HG03066 (cell line): ENCODE data around the gene POLL.

ENCODE experiments used
- ATAC-seq: cut with Tn5 transposase; IDR thresholded peaks from one replicate; pipeline ENCODE4 v1.9.1; 2021; ENCODE audit warnings: low read depth; ENCODE audit not compliant: unreplicated experiment

The POLL gene

DNA sequence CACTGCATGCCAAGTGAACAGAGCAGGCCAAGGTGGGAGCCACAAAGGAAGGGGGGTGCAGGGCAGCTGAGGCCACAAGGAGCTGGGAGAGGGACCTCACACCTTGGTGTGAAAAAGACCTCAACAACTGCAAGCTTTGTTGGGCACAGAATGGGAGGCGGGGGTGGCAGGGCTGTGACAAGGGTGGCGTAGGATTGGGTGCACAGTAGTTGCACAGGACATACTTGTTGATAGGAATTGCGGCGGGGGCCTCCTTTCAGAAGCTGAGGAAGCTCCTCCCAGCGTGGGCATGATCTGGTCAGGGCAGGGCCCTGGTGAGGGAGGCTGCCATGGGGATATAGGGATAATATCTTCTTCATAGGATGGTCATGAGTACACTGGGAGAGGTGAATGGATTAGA, 25.8 kb downstream of the POLL start:
- ATAC-seq, result no peak

DNA sequence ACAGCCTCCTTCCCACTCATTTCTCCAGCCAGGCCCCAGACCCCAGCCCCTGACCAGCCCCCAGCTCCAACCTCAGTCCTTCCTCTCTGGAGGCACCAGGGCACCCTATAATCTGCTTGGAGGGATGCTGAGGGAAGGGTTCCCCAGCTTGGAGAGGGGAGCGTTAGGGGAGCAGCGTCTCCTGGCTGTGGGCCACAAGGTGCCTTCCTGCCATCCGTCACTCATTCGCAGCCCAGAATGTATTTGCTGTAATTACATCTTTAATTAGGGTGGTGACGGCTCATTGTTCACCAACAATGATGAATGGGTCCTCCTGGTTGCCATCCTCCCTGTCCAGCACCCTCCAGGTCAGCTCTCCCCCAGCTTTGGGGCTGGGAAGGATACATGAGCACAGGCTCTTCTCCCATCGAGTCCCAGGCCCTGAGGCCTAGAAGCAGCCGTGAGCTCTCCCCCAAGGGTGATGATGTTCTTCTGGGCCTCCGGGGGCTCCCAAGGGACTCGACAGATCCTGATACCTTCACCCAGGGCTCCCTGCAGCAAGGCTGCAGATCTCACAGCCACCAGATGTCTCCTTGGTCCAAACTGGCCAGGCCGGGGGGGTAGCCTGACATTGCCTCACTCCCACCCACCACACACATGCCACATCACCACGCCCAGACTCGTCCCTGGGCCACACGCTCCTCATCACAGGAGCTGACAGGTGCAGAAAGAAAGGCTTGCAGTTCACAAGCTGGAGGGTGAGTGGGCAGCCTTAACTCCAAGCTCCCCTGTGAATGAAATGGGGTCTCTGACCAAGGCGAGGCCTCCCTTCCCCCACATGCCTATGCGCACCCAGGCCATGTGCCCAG, 26.8 kb downstream of the POLL start:
- ATAC-seq, result no peak

DNA sequence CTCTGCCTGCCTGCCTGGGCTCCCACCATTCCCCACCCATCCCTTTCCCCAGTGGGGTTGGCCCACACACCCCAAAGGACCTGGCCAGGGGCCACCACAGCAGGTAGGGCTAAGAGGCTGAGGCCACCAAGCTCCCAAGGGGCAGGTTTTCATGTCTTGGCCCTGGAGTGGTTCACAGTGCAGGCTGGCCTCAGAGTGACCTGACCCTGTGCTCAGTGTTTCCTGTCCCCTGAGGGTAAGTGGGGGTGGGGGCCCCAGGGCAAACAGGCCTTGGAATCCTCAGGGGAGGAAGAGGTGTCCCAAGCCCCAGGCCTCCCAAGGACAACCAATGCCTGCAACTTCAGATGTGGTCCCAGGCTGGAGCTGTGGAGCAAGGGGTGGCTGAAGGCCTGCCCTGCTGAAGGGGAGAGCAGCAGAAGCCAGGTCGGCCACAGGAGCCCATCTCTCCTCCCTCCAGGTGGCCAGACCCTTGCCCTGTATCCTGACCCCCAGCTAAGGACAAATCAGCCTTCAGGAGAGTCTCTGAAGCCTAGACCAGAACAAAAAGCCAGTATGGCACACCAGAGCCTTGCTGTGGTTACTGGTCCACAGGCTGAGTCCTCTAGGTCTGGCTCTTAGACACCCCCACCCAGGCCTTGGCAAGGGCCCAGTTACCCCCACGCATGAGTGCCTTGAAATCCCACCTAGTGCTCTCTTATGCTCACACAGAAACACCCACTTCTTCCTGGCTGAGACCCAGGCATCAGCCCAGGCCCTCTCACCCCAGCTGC, 27.6 kb downstream of the POLL start:
- ATAC-seq, result no peak

DNA sequence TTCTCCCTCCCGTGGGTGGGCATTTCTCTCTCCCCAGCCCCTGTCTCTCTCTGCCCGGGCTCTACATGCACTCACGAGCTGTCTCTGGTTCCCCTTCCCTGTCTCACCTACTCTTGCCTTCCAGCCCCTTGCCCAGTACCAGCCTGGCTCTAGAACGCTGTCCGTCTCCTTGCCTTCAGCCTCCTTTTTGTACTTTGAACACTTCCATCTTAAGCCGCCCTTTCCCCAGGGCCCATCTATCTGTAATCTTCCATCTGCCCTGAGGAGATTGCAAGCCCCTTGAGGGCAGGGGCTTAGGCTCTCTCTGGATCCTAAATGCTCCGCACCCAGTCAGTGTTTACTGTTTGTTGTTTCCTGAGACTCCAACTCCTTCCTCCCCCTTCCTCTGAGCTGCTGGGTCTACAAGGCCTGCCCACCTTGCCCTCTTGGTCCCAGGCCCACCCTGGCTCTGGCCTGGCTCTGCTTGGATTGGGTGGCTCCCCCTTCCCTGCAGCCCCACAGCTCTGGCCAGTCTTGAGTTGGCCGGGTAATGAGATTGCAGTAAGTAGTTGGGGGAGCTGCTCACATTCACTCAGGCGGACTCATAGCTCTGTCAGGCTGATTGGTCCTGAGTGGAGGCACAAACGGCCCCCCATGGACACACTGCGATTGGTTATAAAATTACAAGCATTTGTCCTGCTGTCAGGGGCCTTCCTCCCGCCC, 28.3 kb downstream of the POLL start:
- ATAC-seq, result no peak

DNA sequence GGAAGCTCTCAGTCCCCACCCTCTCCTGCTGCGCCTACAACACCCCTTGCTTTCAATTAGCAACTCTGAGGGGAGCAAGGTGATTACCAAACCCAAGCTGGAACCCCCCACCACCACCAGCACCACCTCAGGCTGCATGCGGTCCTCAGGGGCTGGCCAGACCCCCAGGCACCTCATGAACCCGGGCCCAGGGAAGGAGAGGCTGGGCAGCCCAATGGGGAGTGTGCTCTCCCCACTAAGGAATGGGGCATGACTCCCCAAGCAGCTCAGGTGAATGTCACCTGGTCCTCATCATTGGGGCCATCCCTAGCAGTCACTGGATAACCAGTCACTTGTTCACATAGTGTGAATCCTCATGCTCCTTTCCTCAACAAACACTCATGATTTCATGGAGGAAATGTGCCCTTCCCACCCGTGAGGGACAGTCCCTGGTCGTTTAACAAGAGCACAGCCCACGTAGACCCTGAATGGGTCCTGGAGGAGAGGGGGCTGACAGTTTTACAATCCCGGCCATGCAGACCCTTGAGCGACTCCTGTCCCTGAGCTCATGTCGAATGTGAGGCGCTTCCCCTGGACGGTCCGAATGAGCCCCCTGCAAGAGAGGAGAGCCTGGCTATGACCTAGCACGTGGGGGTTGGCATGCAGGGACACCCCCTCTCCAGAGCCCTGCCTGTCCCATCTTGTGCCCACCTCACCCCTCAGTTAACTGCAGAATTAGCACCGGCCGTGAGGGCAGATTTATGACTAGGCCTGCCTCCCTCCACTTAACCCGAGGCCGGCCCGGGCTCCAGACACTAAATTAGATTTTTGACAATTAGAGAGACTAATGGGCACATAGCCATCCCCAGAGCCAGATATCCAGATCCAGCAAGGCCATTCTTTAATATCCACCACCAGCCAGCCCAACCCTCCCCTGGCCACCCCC, 29.1 kb downstream of the POLL start:
- ATAC-seq, result no peak

DNA sequence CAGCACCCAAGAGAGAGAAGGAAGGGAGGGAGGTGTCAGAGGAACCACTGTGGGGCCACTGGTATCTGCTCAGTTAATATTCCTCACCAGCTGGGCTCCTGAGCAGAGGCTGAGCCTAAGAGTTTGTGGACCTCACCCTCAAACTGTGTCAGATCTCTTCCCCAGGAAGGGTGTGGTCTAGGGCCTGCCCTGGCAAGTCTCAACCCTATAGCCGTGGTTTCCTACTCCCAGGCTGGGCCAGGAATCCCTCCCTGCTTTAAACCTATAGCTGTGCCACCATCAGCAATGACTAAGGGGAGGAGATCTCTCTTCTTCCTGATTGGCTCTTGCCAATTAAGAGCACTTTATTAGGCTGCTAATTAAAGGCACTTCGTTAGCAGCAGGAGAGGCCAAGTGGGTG, 29.9 kb downstream of the POLL start:
- no peak for ATAC-seq

DNA sequence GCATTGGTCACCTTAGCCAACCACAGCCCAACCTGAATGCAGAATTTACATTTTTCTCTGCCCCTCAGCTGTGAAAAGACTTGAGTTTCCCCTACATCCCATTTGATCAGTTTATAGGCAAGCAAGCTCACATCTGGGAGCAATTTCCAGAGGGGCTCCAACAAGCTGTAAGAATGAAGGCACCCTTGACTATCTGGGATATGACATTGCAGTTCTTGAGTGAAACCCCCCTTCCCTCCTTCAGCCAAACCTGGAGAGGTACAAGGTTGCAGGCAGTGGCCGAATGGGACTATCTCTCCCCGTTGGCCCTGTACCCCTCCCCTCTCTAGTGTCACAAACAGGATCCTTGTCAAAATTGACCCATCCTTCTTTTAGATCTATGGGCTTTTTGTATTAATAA, 30.5 kb downstream of the POLL start:
- ATAC-seq, result no peak

DNA sequence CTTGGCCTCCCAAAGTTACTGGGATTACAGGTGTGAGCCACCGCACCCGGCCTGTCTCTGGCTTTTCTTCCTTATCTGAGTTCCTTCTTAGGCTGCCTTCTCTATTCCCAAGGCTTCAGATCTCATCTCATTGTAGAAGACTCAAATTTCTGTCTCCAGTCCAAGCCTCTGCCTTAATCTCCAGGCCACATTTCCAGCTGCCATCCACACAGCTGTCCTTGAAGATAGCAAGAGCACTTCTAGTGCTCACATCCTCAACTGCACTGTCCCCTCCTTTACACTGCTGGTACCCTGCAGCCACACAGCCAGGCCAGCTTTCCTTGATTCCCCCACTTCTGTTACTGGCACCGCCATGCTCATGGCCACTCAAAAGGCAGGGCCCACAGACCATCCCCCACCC, 35.6 kb downstream of the POLL start:
- no peak for ATAC-seq

DNA sequence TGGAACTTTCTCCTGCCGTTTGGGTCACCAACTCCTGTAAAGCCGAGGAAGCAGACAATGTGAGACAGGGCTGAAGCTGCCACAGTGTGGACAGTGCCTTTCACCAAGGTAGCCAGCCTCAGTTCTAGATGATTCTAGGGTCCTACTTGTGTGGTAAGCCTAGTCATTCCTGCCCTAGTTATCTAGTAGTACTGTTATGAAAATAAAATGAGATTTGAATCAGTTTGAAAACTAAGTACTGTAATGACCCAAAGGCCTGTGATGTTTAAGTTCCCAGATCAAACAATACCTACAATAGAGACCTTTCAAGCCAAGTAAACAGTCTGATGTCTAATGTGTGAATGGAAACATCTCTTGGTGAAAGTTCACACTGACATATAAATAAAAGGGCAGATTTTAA, 37.1 kb downstream of the POLL start:
- no peak for ATAC-seq

DNA sequence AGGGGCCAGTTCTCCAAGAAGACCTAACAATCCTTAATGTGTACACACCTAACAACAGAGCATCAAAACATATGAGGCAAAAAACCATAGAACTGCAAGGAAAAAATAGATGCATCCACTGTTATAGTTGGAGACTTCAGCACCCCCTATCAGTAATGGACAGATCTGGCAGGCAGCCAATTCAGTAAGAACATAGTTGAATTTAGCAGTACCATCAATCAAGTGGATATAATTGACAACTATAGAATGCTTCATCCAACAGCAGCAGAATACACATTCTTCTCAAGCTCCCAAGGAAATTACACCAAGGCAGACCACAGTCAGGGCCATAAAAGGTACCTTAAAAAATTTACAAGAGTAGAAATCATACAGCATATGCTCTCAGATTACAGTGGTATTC, 42.2 kb downstream of the POLL start:
- ATAC-seq, result no peak

DNA sequence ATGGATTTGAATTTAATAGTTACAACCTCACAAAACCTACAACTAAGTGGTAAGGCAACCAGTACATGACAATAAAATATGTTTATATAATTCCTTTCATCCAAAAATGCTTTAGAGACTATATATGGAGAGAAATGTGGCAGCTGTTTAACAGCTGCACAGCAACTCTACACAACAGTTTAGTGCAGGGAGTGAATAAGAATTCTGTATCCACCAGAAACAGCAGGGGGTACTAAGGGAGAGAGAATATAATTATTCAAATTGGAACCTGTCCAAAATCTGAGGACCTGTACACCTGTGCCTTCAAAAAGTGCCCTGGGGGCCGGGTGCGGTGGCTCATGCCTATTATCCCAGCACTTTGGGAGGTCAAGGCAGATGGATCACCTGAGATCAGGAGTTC, 49.6 kb downstream of the POLL start:
- ATAC-seq, result no peak

DNA sequence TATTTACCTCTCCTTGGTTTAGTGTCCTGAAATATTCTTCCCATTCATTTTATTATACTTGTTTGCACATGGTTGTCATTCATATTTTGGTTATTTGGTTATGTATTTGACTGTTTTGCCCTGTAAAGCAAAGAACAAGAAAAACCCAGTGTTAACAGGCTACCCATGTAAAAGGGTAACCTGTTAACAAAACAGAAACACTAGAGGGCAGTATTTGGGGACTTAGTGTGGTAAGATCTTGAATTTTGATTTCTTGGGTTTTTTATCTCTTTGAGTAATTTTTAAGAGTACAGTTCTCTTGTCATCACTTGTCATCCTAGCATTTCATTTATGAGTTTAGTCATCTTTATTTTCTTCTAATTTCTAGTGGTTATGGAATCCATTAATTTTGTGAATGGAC, 51.3 kb downstream of the POLL start:
- ATAC-seq, result no peak

DNA sequence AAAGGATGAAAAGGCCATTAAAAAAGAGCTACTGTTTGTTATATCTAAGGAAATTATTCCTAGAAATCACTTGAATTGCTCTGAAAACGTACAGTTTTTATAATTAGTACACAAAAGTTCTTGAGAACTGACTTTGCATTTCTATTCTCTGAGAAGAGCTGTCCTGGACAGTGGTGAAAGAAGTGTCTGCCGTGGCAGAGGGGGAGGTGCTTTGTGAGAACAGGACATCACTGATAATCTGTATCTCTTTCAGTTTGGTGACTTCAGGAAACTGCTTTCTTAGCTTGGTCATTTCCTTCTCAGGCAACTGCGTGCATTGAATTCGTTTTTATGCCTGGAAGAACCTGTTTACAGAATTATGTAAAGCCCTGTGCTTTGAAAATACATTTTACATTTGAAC, 52.1 kb downstream of the POLL start:
- ATAC-seq, result no peak

DNA sequence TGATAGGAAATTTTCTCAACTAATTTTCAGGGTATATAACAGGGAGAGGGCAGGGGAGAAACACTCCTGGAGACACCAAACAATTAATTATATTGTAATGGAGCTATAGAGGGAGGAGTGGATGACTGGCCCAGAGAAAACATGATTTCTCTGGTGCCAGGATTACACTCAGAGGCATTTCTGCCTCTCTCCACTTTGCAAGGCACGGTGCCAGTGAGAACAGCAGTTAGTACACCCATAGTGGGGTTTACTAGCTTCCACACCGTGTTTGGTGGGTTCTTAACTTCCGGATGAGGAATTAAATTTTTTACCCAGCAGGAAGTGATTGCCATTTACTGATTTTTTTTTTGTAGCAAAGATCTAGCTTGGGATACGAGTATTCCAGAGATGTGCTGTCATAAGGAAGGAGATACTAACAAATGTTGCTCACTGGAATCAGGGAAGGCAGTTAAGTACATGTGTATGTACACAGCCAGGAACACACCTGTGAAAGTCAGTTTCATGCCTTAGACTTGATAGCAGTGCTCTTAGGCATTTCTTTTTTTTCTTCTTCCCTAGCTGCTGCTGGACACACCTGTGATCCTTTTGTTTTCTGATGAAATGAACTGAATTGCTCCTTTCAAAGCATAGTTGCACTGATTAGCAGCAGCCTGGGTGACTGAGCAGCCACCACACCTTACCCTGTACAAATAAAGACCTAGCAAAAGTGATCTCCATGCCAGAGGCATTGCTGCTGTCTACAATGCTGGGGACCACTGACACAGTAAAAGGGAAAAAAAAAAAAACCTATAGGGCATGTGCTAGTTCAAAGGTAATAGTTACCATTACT, 58.1 kb downstream of the POLL start:
- ATAC-seq, result no peak

DNA sequence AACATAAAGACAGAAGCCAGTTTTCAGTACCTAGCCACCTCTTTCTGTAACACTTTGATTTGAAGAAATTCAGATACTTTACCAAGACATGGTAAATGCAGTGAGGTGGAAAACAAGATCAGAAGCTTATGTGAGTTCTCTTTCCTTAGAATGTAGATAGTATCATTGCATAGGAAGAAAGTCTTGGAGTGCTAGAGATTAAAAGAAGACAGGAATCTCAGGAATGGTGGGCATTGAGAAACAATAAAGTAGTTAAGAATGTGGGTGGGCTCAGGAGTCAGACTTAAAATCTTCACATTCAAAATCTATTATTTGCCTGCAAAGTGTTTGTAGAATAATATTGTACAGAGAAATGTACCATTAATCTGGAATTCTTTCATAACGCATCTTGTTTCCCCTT, 58.9 kb downstream of the POLL start:
- no peak for ATAC-seq
